GM13977 (cell line): Measurements from ENCODE around the gene ELOA.
A peak's percentile ranks its signal among the peaks of the same experiment; 100 is the strongest.

Source experiments
- DNase-seq: peaks from one replicate; pipeline ENCODE4 v3.0.0; 2012; ENCODE audit warnings: low spot score
- in situ Hi-C: fragments of 300-500 bp; cut with MboI; formaldehyde crosslinking; loops from one replicate; pipeline ENCODE4 v1.12.0; 2022; ENCODE audit warnings: low sequenced_read_pairs, low pct_unique_long_range_greater_than_20kb, mixed read lengths, inconsistent platforms; ENCODE audit not compliant: unreplicated experiment
- TF ChIP-seq, protein P1 (sequence below): IDR thresholded peaks from 2 replicates; pipeline ENCODE4 v1.5.1; 2012; ENCODE audit warnings: mild to moderate bottlenecking, control low read depth; ENCODE audit not compliant: insufficient read depth; ENCODE audit errors: extremely low read depth, missing control alignments

The ELOA gene

DNA sequence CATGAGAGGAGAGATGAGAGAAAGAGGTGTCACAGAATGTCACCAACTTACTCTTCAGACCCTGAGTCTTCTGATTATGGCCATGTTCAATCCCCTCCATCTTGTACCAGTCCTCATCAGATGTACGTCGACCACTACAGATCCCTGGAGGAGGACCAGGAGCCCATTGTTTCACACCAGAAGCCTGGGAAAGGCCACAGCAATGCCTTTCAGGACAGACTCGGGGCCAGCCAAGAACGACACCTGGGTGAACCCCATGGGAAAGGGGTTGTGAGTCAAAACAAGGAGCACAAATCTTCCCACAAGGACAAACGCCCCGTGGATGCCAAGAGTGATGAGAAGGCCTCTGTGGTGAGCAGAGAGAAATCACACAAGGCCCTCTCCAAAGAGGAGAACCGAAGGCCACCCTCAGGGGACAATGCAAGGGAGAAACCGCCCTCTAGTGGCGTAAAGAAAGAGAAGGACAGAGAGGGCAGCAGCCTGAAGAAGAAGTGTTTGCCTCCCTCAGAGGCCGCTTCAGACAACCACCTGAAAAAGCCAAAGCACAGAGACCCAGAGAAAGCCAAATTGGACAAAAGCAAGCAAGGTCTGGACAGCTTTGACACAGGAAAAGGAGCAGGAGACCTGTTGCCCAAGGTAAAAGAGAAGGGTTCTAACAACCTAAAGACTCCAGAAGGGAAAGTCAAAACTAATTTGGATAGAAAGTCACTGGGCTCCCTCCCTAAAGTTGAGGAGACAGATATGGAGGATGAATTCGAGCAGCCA, 8.0 kb downstream of the ELOA start:
- peak; percentile 78 for DNase-seq
- TF ChIP-seq, protein P1, sequence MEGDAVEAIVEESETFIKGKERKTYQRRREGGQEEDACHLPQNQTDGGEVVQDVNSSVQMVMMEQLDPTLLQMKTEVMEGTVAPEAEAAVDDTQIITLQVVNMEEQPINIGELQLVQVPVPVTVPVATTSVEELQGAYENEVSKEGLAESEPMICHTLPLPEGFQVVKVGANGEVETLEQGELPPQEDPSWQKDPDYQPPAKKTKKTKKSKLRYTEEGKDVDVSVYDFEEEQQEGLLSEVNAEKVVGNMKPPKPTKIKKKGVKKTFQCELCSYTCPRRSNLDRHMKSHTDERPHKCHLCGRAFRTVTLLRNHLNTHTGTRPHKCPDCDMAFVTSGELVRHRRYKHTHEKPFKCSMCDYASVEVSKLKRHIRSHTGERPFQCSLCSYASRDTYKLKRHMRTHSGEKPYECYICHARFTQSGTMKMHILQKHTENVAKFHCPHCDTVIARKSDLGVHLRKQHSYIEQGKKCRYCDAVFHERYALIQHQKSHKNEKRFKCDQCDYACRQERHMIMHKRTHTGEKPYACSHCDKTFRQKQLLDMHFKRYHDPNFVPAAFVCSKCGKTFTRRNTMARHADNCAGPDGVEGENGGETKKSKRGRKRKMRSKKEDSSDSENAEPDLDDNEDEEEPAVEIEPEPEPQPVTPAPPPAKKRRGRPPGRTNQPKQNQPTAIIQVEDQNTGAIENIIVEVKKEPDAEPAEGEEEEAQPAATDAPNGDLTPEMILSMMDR: peak; percentile 88
- in situ Hi-C loops: no loop called here

DNA sequence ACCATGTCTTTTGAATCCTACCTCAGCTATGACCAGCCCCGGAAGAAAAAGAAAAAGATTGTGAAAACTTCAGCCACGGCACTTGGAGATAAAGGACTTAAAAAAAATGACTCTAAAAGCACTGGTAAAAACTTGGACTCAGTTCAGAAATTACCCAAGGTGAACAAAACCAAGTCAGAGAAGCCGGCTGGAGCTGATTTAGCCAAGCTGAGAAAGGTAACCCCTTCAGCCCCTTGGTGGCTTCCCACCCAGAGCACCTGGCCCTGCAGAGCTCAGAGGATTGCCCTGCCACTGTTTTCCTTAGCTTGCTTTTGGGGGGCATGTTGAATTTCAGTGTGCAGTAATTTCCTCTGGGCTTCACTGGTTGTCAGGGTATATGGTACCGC, 8.5 kb downstream of the ELOA start:
- TF ChIP-seq, protein P1: no peak
- in situ Hi-C loops: no loop called here

DNA sequence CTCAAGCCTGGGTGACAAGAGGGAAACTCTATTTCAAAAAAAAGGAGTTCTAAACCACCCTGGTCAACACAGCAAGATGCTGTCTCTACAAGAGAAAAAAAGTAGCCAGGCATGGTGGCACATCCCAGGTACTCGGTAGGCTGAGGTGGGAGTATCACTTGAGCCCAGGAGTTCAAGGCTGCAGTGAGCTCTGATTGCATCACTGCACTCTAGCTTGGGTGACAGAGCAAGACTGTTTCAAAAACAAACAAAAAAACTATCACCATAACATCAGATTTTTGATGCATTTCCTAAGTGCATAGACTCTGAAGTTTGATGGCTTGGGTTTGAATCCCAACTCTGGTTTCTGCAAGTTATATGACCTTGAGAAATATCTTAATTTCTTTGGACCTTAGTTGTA, 9.6 kb downstream of the ELOA start:
- TF ChIP-seq, protein P1: no peak
- no peak for DNase-seq
- in situ Hi-C loops: no loop called here

More for the DNA sequence above, 8.5 kb downstream of the ELOA start:
- DNase-seq: no peak

DNA sequence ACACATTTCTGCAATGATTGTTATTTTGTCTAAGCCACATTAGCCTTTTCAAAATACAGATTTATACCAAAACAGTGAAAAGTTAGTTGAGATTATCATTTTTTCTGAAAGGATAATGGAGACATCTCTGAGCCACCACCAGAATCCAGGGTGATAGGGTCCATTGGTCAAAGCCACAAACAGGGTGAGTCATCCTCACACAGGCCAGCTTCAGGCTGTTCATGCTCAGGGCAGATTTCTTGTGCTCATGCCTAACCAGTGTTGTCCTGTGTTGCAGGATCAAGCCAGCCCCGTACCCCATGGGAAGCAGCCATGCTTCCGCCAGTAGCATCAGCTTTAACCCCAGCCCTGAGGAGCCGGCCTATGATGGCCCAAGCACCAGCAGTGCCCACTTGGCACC, 13.4 kb downstream of the ELOA start:
- TF ChIP-seq, protein P1: no peak
- in situ Hi-C loops: no loop called here
- DNase-seq: no peak

DNA sequence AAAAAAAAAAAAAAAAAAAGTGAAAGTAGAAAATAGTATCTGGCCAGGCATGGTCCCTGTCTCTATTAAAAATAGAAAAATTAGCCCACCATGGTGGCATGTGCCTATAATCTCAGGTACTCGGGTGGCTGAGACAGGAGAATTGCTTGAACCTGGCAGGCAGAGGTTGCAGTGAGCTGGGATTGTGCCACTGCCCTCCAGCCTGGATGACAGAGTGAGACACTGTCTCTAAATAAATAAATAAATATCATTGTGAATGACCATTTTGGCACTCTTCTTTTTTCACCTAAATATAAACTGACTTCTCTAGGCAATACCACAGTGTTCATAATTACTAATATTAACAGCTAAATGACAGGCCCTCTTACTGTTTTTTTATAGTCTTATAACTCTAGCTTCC, 14.5 kb downstream of the ELOA start:
- TF ChIP-seq, protein P1: no peak
- in situ Hi-C loops: no loop called here

DNA sequence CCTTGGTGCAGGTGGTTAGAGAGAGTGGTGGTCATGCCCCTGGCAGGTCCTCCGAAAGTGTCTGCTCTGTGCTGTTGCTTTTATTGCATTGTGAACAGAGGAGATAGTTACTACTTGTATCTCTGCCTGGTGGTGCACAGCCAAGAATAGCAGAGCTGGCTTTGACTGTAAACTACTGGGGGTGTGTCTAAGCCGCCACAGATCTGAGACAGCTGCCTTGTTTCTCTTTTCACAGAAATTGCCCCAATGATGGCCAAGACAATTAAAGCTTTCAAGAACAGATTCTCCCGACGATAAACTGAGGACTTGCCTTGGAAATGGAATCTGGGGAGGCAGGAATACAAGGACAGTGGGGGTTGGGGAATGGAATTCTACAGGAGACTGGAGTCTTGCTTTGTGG, 16.0 kb downstream of the ELOA start:
- TF ChIP-seq, protein P1: no peak
- in situ Hi-C loops: no loop called here
- no peak for DNase-seq

More for the DNA sequence above, 14.5 kb downstream of the ELOA start:
- DNase-seq: no peak
